Thoracic aorta (tissue), 2 donors: ENCODE measurements around the gene PRTFDC1. TPM values are rescaled to one million over a fixed set of nuclear protein-coding genes. Genes with fewer than 3 reads are reported as not detected.

Experiments used
- ATAC-seq: fragments of 150-250 bp; one replicate; pipeline ENCODE4 v1.8.0; 2017; ENCODE audit warnings: low read depth; ENCODE audit not compliant: insufficient number of reproducible peaks, low FRiP score
- DNase-seq: peaks from one replicate; pipeline ENCODE4 v3.0.0-alpha.2; 2020; ENCODE audit warnings: low spot score
- H3K27ac ChIP-seq, 2 donors: fragments of 200-600 bp; sonication (generic); 1 replicate in 1 of 2; 2 replicates in 1 of 2; pipeline ENCODE4 v1.5.1; 2016; ENCODE audit warnings: mild to moderate bottlenecking in 2 of 2, moderate library complexity in 2 of 2
- H3K27me3 ChIP-seq: fragments of 200-600 bp; sonication (generic); replicated peaks from 2 replicates; pipeline ENCODE4 v1.6.0; 2016; ENCODE audit warnings: mild to moderate bottlenecking; ENCODE audit not compliant: insufficient read depth
- H3K36me3 ChIP-seq: fragments of 200-600 bp; sonication (generic); one replicate; pipeline ENCODE4 v1.5.1; 2016
- H3K4me1 ChIP-seq, 2 donors: fragments of 200-600 bp; sonication (generic); 1 replicate in 1 of 2; 2 replicates in 1 of 2; pipeline versions ENCODE4 v1.5.1 to v1.6.0; 2016; ENCODE audit warnings: low read depth in 2 of 2, mild to moderate bottlenecking in 1 of 2; ENCODE audit not compliant: control insufficient read depth in 1 of 2
- H3K4me3 ChIP-seq: fragments of 200-600 bp; sonication (generic); 2 replicates; pipeline ENCODE4 v1.5.1; 2016; ENCODE audit warnings: mild to moderate bottlenecking
- H3K9me3 ChIP-seq: fragments of 200-600 bp; sonication (generic); 2 replicates; pipeline ENCODE4 v1.5.1; 2016
- total RNA-seq, 2 donors: library from RNA; depleted of rRNA; stranded (reverse); fragments of >200 nt; gene quantifications; one replicate each; pipeline versions ENCODE4 v1.1.0 to v1.2.3, GENCODE V29; 2016
- TF ChIP-seq, protein P1 (sequence below): fragments of 200-600 bp; sonication (generic); IDR thresholded peaks from one replicate; pipeline ENCODE4 v1.5.1; 2019; ENCODE audit warnings: antibody characterized with exemption

Gene PRTFDC1
- total RNA-seq, 2 donors from 2014 or later: 6.2 to 7.3 TPM

DNA sequence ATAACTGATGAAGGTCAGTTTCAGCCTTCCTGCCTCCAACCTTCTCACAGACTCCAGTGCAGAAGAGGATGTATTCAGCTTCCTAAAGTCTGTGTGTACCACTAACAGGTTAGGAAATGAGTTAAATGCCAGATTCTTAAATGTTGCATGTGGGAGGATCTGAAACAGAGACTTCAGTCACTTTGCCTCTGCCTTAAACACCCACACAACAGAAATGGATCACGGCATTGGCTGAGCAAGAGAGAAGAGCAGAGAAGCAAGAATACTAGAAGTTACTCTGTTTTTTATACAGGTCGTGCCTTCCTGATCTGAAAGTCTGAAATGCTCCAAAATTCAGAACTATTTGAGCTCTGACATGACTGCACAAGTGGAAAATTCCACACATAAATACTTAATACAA is 129.8 kb downstream of the PRTFDC1 start:
- Histone ChIP-seq H3K36me3 (no peaks in the 10 kb centered on the region), H3K9me3 (no peaks in the 10 kb centered on the region), H3K4me3 (no peak overlapping the region), H3K27me3 (no peaks in the 10 kb centered on the region), H3K27ac (no peak overlapping the region), H3K4me1 (peaks cover 0 to 2% of the 10 kb centered on the region in 2 donors)
- no peak for ATAC-seq
- DNase-seq: no peak
- TF ChIP-seq, protein P1, sequence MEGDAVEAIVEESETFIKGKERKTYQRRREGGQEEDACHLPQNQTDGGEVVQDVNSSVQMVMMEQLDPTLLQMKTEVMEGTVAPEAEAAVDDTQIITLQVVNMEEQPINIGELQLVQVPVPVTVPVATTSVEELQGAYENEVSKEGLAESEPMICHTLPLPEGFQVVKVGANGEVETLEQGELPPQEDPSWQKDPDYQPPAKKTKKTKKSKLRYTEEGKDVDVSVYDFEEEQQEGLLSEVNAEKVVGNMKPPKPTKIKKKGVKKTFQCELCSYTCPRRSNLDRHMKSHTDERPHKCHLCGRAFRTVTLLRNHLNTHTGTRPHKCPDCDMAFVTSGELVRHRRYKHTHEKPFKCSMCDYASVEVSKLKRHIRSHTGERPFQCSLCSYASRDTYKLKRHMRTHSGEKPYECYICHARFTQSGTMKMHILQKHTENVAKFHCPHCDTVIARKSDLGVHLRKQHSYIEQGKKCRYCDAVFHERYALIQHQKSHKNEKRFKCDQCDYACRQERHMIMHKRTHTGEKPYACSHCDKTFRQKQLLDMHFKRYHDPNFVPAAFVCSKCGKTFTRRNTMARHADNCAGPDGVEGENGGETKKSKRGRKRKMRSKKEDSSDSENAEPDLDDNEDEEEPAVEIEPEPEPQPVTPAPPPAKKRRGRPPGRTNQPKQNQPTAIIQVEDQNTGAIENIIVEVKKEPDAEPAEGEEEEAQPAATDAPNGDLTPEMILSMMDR: no peak

DNA sequence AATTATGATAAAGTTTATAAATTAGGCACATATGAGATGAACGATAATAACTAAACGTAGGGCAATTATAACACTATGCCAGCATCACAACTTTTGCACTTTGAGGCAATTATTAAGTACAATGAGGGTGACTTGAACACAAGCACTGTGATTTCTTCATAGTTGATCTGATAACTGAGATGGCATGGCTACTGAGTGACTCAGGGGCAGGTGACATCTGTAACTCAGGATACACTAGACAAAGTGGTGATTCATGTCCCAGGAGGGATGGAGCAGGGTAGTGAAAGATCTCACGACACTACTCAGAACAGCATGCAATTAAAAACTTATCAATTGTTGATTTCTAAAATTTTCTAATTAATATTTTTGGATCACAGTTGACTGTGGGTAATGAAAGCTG is 130.4 kb downstream of the PRTFDC1 start:
- Histone ChIP-seq H3K36me3 (no peaks in the 10 kb centered on the region), H3K27me3 (no peaks in the 10 kb centered on the region), H3K27ac (no peak overlapping the region), H3K9me3 (no peaks in the 10 kb centered on the region), H3K4me1 (peaks cover 0 to 2% of the 10 kb centered on the region in 2 donors), H3K4me3 (no peak overlapping the region)
- DNase-seq: no peak
- TF ChIP-seq, protein P1: no peak
- no peak for ATAC-seq

DNA sequence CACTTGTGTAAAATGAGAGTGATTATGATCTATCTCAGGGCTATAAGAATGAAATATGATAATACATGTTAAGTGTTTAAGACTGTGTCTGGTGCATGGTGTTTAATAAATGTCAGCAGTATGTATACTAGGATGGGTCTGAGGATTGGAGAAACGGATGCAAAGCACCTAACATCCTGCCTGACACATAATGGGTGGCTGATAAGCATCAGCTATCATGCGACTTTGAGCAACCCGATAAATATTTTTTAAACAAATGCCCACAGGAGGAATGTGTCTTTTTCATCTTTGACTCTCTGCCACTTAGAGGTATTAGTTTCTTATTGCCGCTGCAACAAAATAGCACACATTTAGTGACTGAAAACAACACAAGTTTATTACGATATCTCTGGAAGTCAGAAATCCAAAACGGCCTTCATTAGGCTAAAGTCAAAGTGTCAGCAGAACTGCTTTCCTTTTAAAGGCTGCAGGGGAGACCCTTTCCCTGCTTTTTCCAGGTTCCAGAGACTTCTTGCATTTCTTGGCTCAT is 135.5 kb downstream of the PRTFDC1 start:
- H3K4me3 ChIP-seq: no peak overlapping the region
- DNase-seq: no peak
- TF ChIP-seq, protein P1: no peak
- no peak overlapping the region for H3K27ac ChIP-seq
- no peaks in the 10 kb centered on the region for H3K9me3 ChIP-seq
- no peaks in the 10 kb centered on the region for H3K36me3 ChIP-seq
- no peaks in the 10 kb centered on the region for H3K4me1 ChIP-seq
- no peak for ATAC-seq
- H3K27me3 ChIP-seq: no peaks in the 10 kb centered on the region

DNA sequence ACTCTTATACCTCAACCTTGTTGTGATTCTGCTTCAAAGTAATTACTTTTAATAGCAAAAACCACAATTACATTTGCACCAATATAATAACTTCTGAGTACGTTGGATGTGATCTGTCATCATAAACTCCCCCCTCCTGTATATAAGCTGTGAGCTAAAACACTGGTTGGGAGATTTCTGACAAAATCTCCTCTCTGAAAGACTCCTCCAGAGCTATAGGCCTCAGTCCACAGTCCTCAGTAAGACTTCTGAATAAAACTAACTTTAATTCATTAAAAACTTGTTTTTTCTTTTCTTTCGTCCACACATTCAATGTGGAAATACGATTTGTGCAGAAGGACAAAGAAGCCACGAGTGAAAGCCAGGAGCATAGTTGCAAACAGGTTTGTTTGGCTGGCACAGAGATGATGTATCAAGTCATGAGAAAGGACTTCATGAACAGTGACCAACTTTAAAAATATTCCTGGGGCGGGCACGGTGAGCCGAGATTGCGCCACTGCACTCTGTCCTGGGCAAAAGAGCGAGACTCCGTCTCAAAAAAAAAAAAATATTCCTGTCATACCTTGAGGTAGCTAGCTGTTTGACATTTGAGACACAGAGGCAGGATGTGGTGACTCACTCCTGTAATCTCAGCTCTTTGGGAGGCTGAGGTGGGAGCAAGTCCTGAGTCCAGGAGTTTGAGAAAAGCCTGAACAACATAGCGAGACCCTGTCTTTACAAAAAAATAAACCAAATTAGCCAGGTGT is 137.7 kb downstream of the PRTFDC1 start:
- no peaks in the 10 kb centered on the region for H3K36me3 ChIP-seq
- H3K4me1 ChIP-seq: no peaks in the 10 kb centered on the region
- TF ChIP-seq, protein P1: no peak
- no peak overlapping the region for H3K4me3 ChIP-seq
- H3K27ac ChIP-seq: no peak overlapping the region
- no peak for DNase-seq
- no peaks in the 10 kb centered on the region for H3K9me3 ChIP-seq
- no peak for ATAC-seq
- no peaks in the 10 kb centered on the region for H3K27me3 ChIP-seq

DNA sequence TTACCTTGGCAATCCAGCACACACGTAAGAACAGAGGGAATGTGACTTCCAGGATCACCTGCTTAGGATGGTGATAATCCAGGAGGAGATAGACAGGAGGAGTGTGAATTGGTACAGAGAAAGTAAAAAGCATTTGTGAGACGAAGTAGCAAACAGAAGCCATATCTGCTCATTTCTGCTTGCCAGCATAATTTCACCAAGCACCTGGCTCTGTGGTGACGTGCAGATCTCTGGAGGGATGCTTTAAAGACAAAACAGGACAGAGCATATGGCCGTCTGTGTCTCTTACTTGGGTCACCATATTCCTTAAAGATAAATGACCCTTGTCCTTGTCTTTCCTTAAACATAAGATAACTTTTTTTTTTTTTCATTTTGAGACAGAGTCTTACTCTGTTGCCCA is 138.6 kb downstream of the PRTFDC1 start:
- H3K4me3 ChIP-seq: no peak overlapping the region
- H3K27ac ChIP-seq: no peak overlapping the region
- H3K27me3 ChIP-seq: no peaks in the 10 kb centered on the region
- H3K36me3 ChIP-seq: no peaks in the 10 kb centered on the region
- no peaks in the 10 kb centered on the region for H3K9me3 ChIP-seq
- ATAC-seq: no peak
- TF ChIP-seq, protein P1: no peak
- DNase-seq: no peak
- H3K4me1 ChIP-seq: no peaks in the 10 kb centered on the region
